ENCODE measurements around the gene LDAF1. TPM values are rescaled to one million over a fixed set of nuclear protein-coding genes. Genes with fewer than 3 reads are reported as not detected.
"Not testable (repeated sequence)": the region's sequence is repeated elsewhere in the genome, so short reads cannot be mapped to it uniquely, and the experiment has no call there.

The LDAF1 gene
- polyA plus RNA-seq, 4 donors, result 5.7 to 24.1 (median 13.4) TPM

GRCh38 chr16:21194771-21195301 lies 36.4 kb downstream of the LDAF1 start:
- H3K9me3 ChIP-seq (ENCODE audit: control insufficient read depth in 2 of 2, insufficient read depth in 1 of 2, low read depth in 1 of 2, low read length in 1 of 2), result no peaks in the 10 kb centered on the region
- DNase-seq (no peak), FAIRE-seq (no peak)
- 44 to 63% (median 55%) methylated on average over 6 of the region's 6 CpGs for WGBS, 3 donors
- H3K4me1 ChIP-seq (ENCODE audit: control insufficient read depth in 3 of 3, insufficient read depth in 2 of 3, low read depth in 1 of 3, low read length in 2 of 3), result peaks cover 0 to 16% (median 1%) of the 10 kb centered on the region in 3 donors
- H3K4me3 ChIP-seq (ENCODE audit: low read depth in 1 of 3, low read length in 3 of 3), result no peak overlapping the region
- H3K36me3 ChIP-seq (ENCODE audit: control insufficient read depth in 3 of 3, insufficient read depth in 2 of 3, low read depth in 1 of 3, low read length in 3 of 3), result no peaks in the 10 kb centered on the region
- H3K27ac ChIP-seq (ENCODE audit: low read depth in 1 of 3, low read length in 2 of 3), result no peak overlapping the region
- peaks cover 0 to 3% (median 0%) of the 10 kb centered on the region in 3 donors for H3K27me3 ChIP-seq (ENCODE audit: control insufficient read depth in 3 of 3, insufficient read depth in 3 of 3, low read length in 3 of 3)

GRCh38 chr16:21195330-21195729 lies 36.9 kb downstream of the LDAF1 start:
- not testable (repeated sequence) for H3K4me3 ChIP-seq (ENCODE audit: low read depth in 1 of 3, low read length in 3 of 3); H3K27me3 ChIP-seq (ENCODE audit: control insufficient read depth in 3 of 3, insufficient read depth in 3 of 3, low read length in 3 of 3); DNase-seq; FAIRE-seq; H3K36me3 ChIP-seq (ENCODE audit: control insufficient read depth in 3 of 3, insufficient read depth in 2 of 3, low read depth in 1 of 3, low read length in 3 of 3); H3K27ac ChIP-seq (ENCODE audit: low read depth in 1 of 3, low read length in 2 of 3); H3K9me3 ChIP-seq (ENCODE audit: control insufficient read depth in 2 of 2, insufficient read depth in 1 of 2, low read depth in 1 of 2, low read length in 1 of 2)
- 91 to 95% (median 94%) methylated on average over 8 of the region's 8 CpGs for WGBS, 3 donors
- H3K4me1 ChIP-seq (ENCODE audit: control insufficient read depth in 3 of 3, insufficient read depth in 2 of 3, low read depth in 1 of 3, low read length in 2 of 3), result peaks cover 0 to 20% (median 1%) of the 10 kb centered on the region in 3 donors

GRCh38 chr16:21197112-21197511 lies 38.6 kb downstream of the LDAF1 start:
- DNase-seq, result no peak
- no peak for FAIRE-seq

GRCh38 chr16:21197621-21198020 lies 39.1 kb downstream of the LDAF1 start:
- H3K36me3 ChIP-seq (ENCODE audit: control insufficient read depth in 3 of 3, insufficient read depth in 2 of 3, low read depth in 1 of 3, low read length in 3 of 3), result no peaks in the 10 kb centered on the region
- peaks cover 0 to 6% (median 0%) of the 10 kb centered on the region in 3 donors for H3K27me3 ChIP-seq (ENCODE audit: control insufficient read depth in 3 of 3, insufficient read depth in 3 of 3, low read length in 3 of 3)
- 86 to 93% (median 88%) methylated on average over 3 of the region's 3 CpGs for WGBS, 3 donors
- H3K4me3 ChIP-seq (ENCODE audit: low read depth in 1 of 3, low read length in 3 of 3), result no peak overlapping the region
- no peak for DNase-seq
- H3K4me1 ChIP-seq (ENCODE audit: control insufficient read depth in 3 of 3, insufficient read depth in 2 of 3, low read depth in 1 of 3, low read length in 2 of 3), result peaks cover 0 to 35% (median 4%) of the 10 kb centered on the region in 3 donors
- H3K27ac ChIP-seq (ENCODE audit: low read depth in 1 of 3, low read length in 2 of 3), result no peak overlapping the region
- FAIRE-seq, result no peak
- H3K9me3 ChIP-seq (ENCODE audit: control insufficient read depth in 2 of 2, insufficient read depth in 1 of 2, low read depth in 1 of 2, low read length in 1 of 2), result no peaks in the 10 kb centered on the region

More at GRCh38 chr16:21197112-21197511, 38.6 kb downstream of the LDAF1 start:
- peaks cover 0 to 6% (median 0%) of the 10 kb centered on the region in 3 donors for H3K27me3 ChIP-seq (ENCODE audit: control insufficient read depth in 3 of 3, insufficient read depth in 3 of 3, low read length in 3 of 3)
- no peak overlapping the region for H3K4me3 ChIP-seq (ENCODE audit: low read depth in 1 of 3, low read length in 3 of 3)
- no peaks in the 10 kb centered on the region for H3K9me3 ChIP-seq (ENCODE audit: control insufficient read depth in 2 of 2, insufficient read depth in 1 of 2, low read depth in 1 of 2, low read length in 1 of 2)
- no peaks in the 10 kb centered on the region for H3K36me3 ChIP-seq (ENCODE audit: control insufficient read depth in 3 of 3, insufficient read depth in 2 of 3, low read depth in 1 of 3, low read length in 3 of 3)
- H3K27ac ChIP-seq (ENCODE audit: low read depth in 1 of 3, low read length in 2 of 3), result no peak overlapping the region
- H3K4me1 ChIP-seq (ENCODE audit: control insufficient read depth in 3 of 3, insufficient read depth in 2 of 3, low read depth in 1 of 3, low read length in 2 of 3), result peaks cover 0 to 30% (median 4%) of the 10 kb centered on the region in 3 donors
- 72 to 87% (median 76%) methylated on average over 1 of the region's 1 CpG for WGBS, 3 donors

GRCh38 chr16:21199607-21200218 lies 41.2 kb downstream of the LDAF1 start:
- Histone ChIP-seq H3K4me1 (ENCODE audit: control insufficient read depth in 3 of 3, insufficient read depth in 2 of 3, low read depth in 1 of 3, low read length in 2 of 3) (peaks cover 0 to 52% (median 7%) of the 10 kb centered on the region in 3 donors), H3K9me3 (ENCODE audit: control insufficient read depth in 2 of 2, insufficient read depth in 1 of 2, low read depth in 1 of 2, low read length in 1 of 2) (no peaks in the 10 kb centered on the region), H3K4me3 (ENCODE audit: low read depth in 1 of 3, low read length in 3 of 3) (no peak overlapping the region), H3K27ac (ENCODE audit: low read depth in 1 of 3, low read length in 2 of 3) (peak overlapping the region in 2 of 3 donors; percentile 14 to 91), H3K27me3 (ENCODE audit: control insufficient read depth in 3 of 3, insufficient read depth in 3 of 3, low read length in 3 of 3) (peaks cover 0 to 6% (median 0%) of the 10 kb centered on the region in 3 donors), H3K36me3 (ENCODE audit: control insufficient read depth in 3 of 3, insufficient read depth in 2 of 3, low read depth in 1 of 3, low read length in 3 of 3) (no peaks in the 10 kb centered on the region)
- WGBS, 3 donors, result 16 to 48% (median 31%) methylated on average over 5 of the region's 5 CpGs
- FAIRE-seq (no peak), DNase-seq (peak; percentile 69 to 75)

GRCh38 chr16:21203155-21203797 lies 44.8 kb downstream of the LDAF1 start:
- WGBS, 3 donors, result 17 to 32% (median 25%) methylated on average over 7 of the region's 7 CpGs

GRCh38 chr16:21205303-21205702 lies 46.8 kb downstream of the LDAF1 start:
- Histone ChIP-seq H3K4me3 (ENCODE audit: low read depth in 1 of 3, low read length in 3 of 3) (no peak overlapping the region), H3K4me1 (ENCODE audit: control insufficient read depth in 3 of 3, insufficient read depth in 2 of 3, low read depth in 1 of 3, low read length in 2 of 3) (peaks cover 0 to 37% (median 6%) of the 10 kb centered on the region in 3 donors), H3K27ac (ENCODE audit: low read depth in 1 of 3, low read length in 2 of 3) (no peak overlapping the region), H3K36me3 (ENCODE audit: control insufficient read depth in 3 of 3, insufficient read depth in 2 of 3, low read depth in 1 of 3, low read length in 3 of 3) (no peaks in the 10 kb centered on the region), H3K9me3 (ENCODE audit: control insufficient read depth in 2 of 2, insufficient read depth in 1 of 2, low read depth in 1 of 2, low read length in 1 of 2) (no peaks in the 10 kb centered on the region), H3K27me3 (ENCODE audit: control insufficient read depth in 3 of 3, insufficient read depth in 3 of 3, low read length in 3 of 3) (peaks cover 0 to 4% (median 0%) of the 10 kb centered on the region in 3 donors)
- no peak for FAIRE-seq
- DNase-seq, result no peak

More at GRCh38 chr16:21203155-21203797, 44.8 kb downstream of the LDAF1 start:
- no peak for FAIRE-seq
- Histone ChIP-seq H3K36me3 (ENCODE audit: control insufficient read depth in 3 of 3, insufficient read depth in 2 of 3, low read depth in 1 of 3, low read length in 3 of 3) (no peaks in the 10 kb centered on the region), H3K27ac (ENCODE audit: low read depth in 1 of 3, low read length in 2 of 3) (peak overlapping the region in 1 of 3 donors; percentile 78), H3K27me3 (ENCODE audit: control insufficient read depth in 3 of 3, insufficient read depth in 3 of 3, low read length in 3 of 3) (peaks cover 0 to 4% (median 0%) of the 10 kb centered on the region in 3 donors), H3K9me3 (ENCODE audit: control insufficient read depth in 2 of 2, insufficient read depth in 1 of 2, low read depth in 1 of 2, low read length in 1 of 2) (no peaks in the 10 kb centered on the region), H3K4me1 (ENCODE audit: control insufficient read depth in 3 of 3, insufficient read depth in 2 of 3, low read depth in 1 of 3, low read length in 2 of 3) (peaks cover 0 to 51% (median 7%) of the 10 kb centered on the region in 3 donors), H3K4me3 (ENCODE audit: low read depth in 1 of 3, low read length in 3 of 3) (no peak overlapping the region)
- peak; percentile 71 to 89 for DNase-seq

GRCh38 chr16:21206550-21206949 lies 48.1 kb downstream of the LDAF1 start:
- 88 to 92% (median 90%) methylated on average over 4 of the region's 4 CpGs for WGBS, 3 donors
- no peaks in the 10 kb centered on the region for H3K36me3 ChIP-seq (ENCODE audit: control insufficient read depth in 3 of 3, insufficient read depth in 2 of 3, low read depth in 1 of 3, low read length in 3 of 3)
- FAIRE-seq (no peak), DNase-seq (no peak)
- H3K9me3 ChIP-seq (ENCODE audit: control insufficient read depth in 2 of 2, insufficient read depth in 1 of 2, low read depth in 1 of 2, low read length in 1 of 2), result no peaks in the 10 kb centered on the region
- peaks cover 0 to 29% (median 3%) of the 10 kb centered on the region in 3 donors for H3K4me1 ChIP-seq (ENCODE audit: control insufficient read depth in 3 of 3, insufficient read depth in 2 of 3, low read depth in 1 of 3, low read length in 2 of 3)
- no peak overlapping the region for H3K27ac ChIP-seq (ENCODE audit: low read depth in 1 of 3, low read length in 2 of 3)
- peaks cover 0 to 2% (median 0%) of the 10 kb centered on the region in 3 donors for H3K27me3 ChIP-seq (ENCODE audit: control insufficient read depth in 3 of 3, insufficient read depth in 3 of 3, low read length in 3 of 3)
- no peak overlapping the region for H3K4me3 ChIP-seq (ENCODE audit: low read depth in 1 of 3, low read length in 3 of 3)
